Fibroblast of lung (primary cell): Measurements from ENCODE around the gene SAMD8. TPM values are rescaled to one million over a fixed set of nuclear protein-coding genes. Genes with fewer than 3 reads are reported as not detected.
"Not testable (repeated sequence)": the region's sequence is repeated elsewhere in the genome, so short reads cannot be mapped to it uniquely, and the experiment has no call there.

Source experiments
- DNase-seq, 2 donors: peaks; one replicate each; pipeline versions ENCODE4 v3.0.0 to v3.0.0-alpha.2; 2010; ENCODE audit warnings: low read depth in 2 of 2
- H2AFZ ChIP-seq: 2 replicates; pipeline ENCODE4 v1.5.1; 2012; ENCODE audit warnings: low read length, control low read depth, inconsistent platforms
- H3K27ac ChIP-seq: 2 replicates; pipeline ENCODE4 v1.5.1; 2011; ENCODE audit warnings: low read length, control low read depth; ENCODE audit not compliant: insufficient read depth
- H3K27me3 ChIP-seq: 2 replicates; pipeline ENCODE4 v1.5.1; 2011; ENCODE audit warnings: mild to moderate bottlenecking, low read length; ENCODE audit not compliant: control insufficient read depth, insufficient read depth
- H3K36me3 ChIP-seq: 2 replicates; pipeline ENCODE4 v1.5.1; 2011; ENCODE audit warnings: low read length; ENCODE audit not compliant: control insufficient read depth, insufficient read depth
- H3K4me1 ChIP-seq: 2 replicates; pipeline ENCODE4 v1.5.1; 2011; ENCODE audit warnings: low read length; ENCODE audit not compliant: control insufficient read depth, insufficient read depth; ENCODE audit errors: extremely low read depth
- H3K4me2 ChIP-seq: 2 replicates; pipeline ENCODE4 v1.5.1; 2011; ENCODE audit warnings: low read length, control low read depth; ENCODE audit not compliant: insufficient read depth; ENCODE audit errors: extremely low read depth
- H3K4me3 ChIP-seq, 4 experiments: fragments of 200-600 bp in 1 of 4; sonication (generic) in 1 of 4; replicated peaks in 1 of 4; 2 replicates each; pipeline ENCODE4 v1.5.1; 2011 to 2016; ENCODE audit warnings: low read length in 4 of 4, low read depth in 3 of 4, mild to moderate bottlenecking in 3 of 4, control low read depth in 2 of 4, inconsistent platforms in 1 of 4, mixed read lengths in 1 of 4; ENCODE audit not compliant: insufficient read depth in 1 of 4; ENCODE audit errors: control extremely low read depth in 1 of 4
- H3K79me2 ChIP-seq: 2 replicates; pipeline ENCODE4 v1.5.1; 2012; ENCODE audit warnings: mild to moderate bottlenecking, low read length, inconsistent platforms; ENCODE audit not compliant: control insufficient read depth, insufficient read depth
- H3K9ac ChIP-seq: 2 replicates; pipeline ENCODE4 v1.5.1; 2011; ENCODE audit warnings: mild to moderate bottlenecking, low read length, control low read depth; ENCODE audit not compliant: insufficient read depth
- H3K9me3 ChIP-seq: 2 replicates; pipeline ENCODE4 v1.5.1; 2012; ENCODE audit warnings: low read depth, low read length; ENCODE audit not compliant: control insufficient read depth, insufficient read depth
- H4K20me1 ChIP-seq: 2 replicates; pipeline ENCODE4 v1.5.1; 2011; ENCODE audit warnings: low read length; ENCODE audit not compliant: control insufficient read depth, insufficient read depth; ENCODE audit errors: extremely low read depth
- EZH2 ChIP-seq: IDR thresholded peaks from 2 replicates; pipeline ENCODE4 v1.5.1; 2012; ENCODE audit warnings: low read length, control low read depth, mild to moderate bottlenecking; ENCODE audit errors: missing control alignments
- polyA plus RNA-seq, 2 donors: library from polyadenylated mRNA; depleted of rRNA in 1 of 2; stranded (reverse) in 1 of 2; unstranded in 1 of 2; fragments of >200 nt; gene quantifications; 2 replicates each; pipeline ENCODE4 v1.2.1, GENCODE V29; 2011 to 2012; ENCODE audit warnings: missing spikeins in 1 of 2
- total RNA-seq: library from RNA; depleted of rRNA; stranded (reverse); fragments of >200 nt; gene quantifications from 2 replicates; pipeline ENCODE4 v1.2.1, GENCODE V29; 2014
- TF ChIP-seq, protein P1 (sequence below), 2 donors: IDR thresholded peaks in 1 of 2; conservative IDR thresholded peaks in 1 of 2; 1 replicate in 1 of 2; 2 replicates in 1 of 2; pipeline ENCODE4 v1.5.1; 2011 to 2012; ENCODE audit warnings: low read length in 2 of 2, control low read depth in 1 of 2, inconsistent platforms in 1 of 2, low read depth in 1 of 2, mild to moderate bottlenecking in 1 of 2

The SAMD8 gene
- total and polyA plus RNA-seq, 2 donors (not counting 1 experiment from before 2014, with no cell fraction given): 32.5 to 51.5 TPM

DNA sequence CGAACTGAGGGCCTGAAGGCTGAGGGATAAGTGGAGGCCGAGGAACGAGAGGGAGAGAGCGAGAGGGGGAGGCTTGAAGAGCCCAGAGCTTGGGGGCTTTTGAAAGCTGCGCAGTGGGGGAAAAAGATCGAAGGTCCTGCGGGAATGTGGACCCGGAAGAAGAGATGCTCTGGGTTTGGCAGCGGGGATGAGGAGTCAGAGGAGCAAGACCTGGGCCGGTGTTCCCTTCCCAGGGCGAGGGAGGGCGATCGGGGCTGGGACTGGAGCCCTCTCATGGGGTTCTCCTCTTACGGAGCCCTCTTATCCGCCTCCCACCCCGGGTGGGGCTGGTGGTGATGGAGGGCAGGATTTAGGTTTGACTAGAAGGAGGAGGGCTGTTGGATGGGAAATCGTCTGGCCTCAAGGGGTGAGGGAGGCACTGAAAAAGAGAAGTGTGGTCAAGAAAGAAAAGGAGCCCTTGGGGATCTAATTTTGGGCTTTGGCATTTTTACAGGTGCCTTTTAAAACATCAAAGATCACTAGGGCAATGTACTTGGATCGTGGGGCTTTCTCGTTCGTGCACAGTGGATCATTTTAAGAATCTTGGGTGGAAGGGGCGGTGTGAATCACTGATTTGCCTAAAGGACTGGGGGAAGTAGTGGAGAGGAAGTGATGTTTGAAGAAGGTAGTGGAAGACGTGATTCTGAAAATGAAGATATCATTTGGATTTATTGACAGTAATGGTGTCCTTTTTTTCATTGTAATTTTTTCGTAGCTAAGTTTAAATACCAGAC, 637 bp downstream of the SAMD8 start:
- H3K4me3 ChIP-seq: peak overlapping the region; percentile 78 to 98 (median 86)
- peaks cover 43% of the 10 kb centered on the region for H3K79me2 ChIP-seq
- H3K36me3 ChIP-seq: no peaks in the 10 kb centered on the region
- TF ChIP-seq, protein P1, sequence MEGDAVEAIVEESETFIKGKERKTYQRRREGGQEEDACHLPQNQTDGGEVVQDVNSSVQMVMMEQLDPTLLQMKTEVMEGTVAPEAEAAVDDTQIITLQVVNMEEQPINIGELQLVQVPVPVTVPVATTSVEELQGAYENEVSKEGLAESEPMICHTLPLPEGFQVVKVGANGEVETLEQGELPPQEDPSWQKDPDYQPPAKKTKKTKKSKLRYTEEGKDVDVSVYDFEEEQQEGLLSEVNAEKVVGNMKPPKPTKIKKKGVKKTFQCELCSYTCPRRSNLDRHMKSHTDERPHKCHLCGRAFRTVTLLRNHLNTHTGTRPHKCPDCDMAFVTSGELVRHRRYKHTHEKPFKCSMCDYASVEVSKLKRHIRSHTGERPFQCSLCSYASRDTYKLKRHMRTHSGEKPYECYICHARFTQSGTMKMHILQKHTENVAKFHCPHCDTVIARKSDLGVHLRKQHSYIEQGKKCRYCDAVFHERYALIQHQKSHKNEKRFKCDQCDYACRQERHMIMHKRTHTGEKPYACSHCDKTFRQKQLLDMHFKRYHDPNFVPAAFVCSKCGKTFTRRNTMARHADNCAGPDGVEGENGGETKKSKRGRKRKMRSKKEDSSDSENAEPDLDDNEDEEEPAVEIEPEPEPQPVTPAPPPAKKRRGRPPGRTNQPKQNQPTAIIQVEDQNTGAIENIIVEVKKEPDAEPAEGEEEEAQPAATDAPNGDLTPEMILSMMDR (conservative IDR thresholded peaks at IDR 0.05 in 1 of 2, IDR thresholded peaks at IDR 0.05 in 1 of 2; ENCODE audit: low read depth in 1 of 2, low read length in 2 of 2): no peak
- no peaks in the 10 kb centered on the region for H3K9me3 ChIP-seq
- peak overlapping the region; percentile 90 for H3K9ac ChIP-seq
- peaks cover 6% of the 10 kb centered on the region for H3K4me1 ChIP-seq
- peaks cover 3% of the 10 kb centered on the region for H4K20me1 ChIP-seq
- H3K27ac ChIP-seq: peak overlapping the region; percentile 76
- H2AFZ ChIP-seq: peak overlapping the region; percentile 32
- peak overlapping the region; percentile 88 for H3K4me2 ChIP-seq
- H3K27me3 ChIP-seq: no peaks in the 10 kb centered on the region
- DNase-seq: peak; percentile 51 to 54

DNA sequence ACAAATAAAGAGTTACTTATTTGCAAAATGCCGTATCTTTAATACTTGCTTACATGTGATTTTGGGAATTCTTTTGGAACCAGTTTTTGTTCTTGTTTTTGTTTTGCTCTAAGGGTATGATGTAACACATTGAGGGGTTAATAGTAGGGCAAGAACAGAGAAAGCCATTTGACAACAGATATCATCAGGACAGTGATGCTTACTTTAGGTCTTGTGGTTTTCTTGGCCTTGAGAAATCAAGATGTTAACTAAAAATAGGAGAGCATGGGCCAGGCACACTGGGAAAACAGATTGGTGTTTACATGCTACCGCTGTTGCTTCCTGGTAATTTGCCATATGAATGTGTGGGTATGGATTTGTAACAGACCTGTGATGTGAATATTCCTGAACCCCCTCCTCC, 3.7 kb downstream of the SAMD8 start:
- peak overlapping the region; percentile 29 for H3K4me2 ChIP-seq
- no peak overlapping the region for H2AFZ ChIP-seq
- H3K79me2 ChIP-seq: peaks cover 62% of the 10 kb centered on the region
- no peak overlapping the region for H3K4me3 ChIP-seq
- peaks cover 3% of the 10 kb centered on the region for H4K20me1 ChIP-seq
- no peak overlapping the region for H3K9ac ChIP-seq
- H3K27ac ChIP-seq: no peak overlapping the region
- H3K27me3 ChIP-seq: no peaks in the 10 kb centered on the region
- H3K4me1 ChIP-seq: peaks cover 8% of the 10 kb centered on the region
- DNase-seq: peak in 1 of 2 donors; percentile 66
- no peaks in the 10 kb centered on the region for H3K9me3 ChIP-seq
- TF ChIP-seq, protein P1 (conservative IDR thresholded peaks at IDR 0.05 in 1 of 2, IDR thresholded peaks at IDR 0.05 in 1 of 2; ENCODE audit: low read depth in 1 of 2, low read length in 2 of 2): no peak
- TF ChIP-seq EZH2: no peak
- no peaks in the 10 kb centered on the region for H3K36me3 ChIP-seq

DNA sequence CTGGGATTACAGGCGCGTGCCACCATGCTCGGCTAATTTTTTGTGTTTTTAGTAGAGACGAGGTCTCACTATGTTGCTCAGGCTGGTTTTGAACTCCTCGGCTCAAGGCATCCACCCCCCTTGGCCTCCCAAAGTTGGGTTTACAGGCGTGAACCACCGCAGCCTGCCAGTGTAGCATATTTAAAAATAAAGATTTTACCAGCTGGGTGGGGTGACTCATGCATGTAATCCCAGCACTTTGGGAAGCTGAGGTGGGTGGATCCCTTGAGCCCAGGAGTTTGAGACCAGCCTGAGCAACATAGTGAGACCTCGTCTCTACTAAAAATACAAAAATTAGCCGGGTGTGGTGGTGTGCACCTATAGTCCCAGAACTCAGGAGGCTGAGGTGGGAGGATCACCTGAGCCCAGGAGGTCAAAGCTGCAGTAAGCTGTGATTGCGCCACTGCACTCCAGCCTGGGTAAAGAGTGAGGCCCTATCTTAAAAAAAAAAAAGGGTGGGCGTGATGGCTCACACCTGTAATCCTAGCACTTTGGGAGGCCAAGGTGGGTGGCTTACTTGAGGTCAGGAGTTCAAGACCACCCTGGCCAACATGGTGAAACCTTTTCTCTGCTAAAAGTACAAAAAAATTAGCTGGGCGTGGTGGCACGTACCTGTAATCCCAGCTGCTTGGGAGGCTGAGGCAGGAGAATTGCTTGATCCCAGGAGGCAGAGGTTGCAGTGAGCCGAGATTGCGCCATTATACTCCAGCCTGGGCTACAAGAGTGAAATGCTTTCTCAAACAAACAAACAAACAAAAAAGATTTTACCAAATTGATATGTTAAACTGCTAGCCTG, 5.7 kb downstream of the SAMD8 start:
- H3K9me3 ChIP-seq, H3K4me2 ChIP-seq, H3K27ac ChIP-seq, H3K4me3 ChIP-seq, H3K27me3 ChIP-seq, H3K36me3 ChIP-seq, H3K4me1 ChIP-seq, H3K9ac ChIP-seq, H2AFZ ChIP-seq, H4K20me1 ChIP-seq: not testable (repeated sequence)
- DNase-seq: peak in 1 of 2 donors; percentile 40
- peaks cover 71% of the 10 kb centered on the region for H3K79me2 ChIP-seq
